NB4 (cell line): ENCODE results near the gene HTR1D.

Experiments
- DNase-seq: peaks from one replicate; pipeline ENCODE4 v3.0.0; 2010; ENCODE audit warnings: low read depth
- H3K4me3 ChIP-seq: one replicate; pipeline ENCODE4 v1.5.1; 2011; ENCODE audit warnings: mild to moderate bottlenecking, low read depth, low read length, moderate library complexity
- MAX ChIP-seq: IDR thresholded peaks from 2 replicates; pipeline ENCODE4 v1.6.1; 2011; ENCODE audit warnings: low read depth, low read length
- MYC ChIP-seq: IDR thresholded peaks from 2 replicates; pipeline ENCODE4 v1.6.1; 2011; ENCODE audit warnings: low read depth, low read length
- POLR2A ChIP-seq: IDR thresholded peaks from 2 replicates; pipeline ENCODE4 v1.6.1; 2011; ENCODE audit warnings: mild to moderate bottlenecking; ENCODE audit not compliant: insufficient read length; ENCODE audit errors: extremely low read depth
- TF ChIP-seq, protein P1 (sequence below): IDR thresholded peaks from one replicate; pipeline ENCODE4 v1.5.1; 2012; ENCODE audit warnings: low read depth, low read length

The HTR1D gene

DNA sequence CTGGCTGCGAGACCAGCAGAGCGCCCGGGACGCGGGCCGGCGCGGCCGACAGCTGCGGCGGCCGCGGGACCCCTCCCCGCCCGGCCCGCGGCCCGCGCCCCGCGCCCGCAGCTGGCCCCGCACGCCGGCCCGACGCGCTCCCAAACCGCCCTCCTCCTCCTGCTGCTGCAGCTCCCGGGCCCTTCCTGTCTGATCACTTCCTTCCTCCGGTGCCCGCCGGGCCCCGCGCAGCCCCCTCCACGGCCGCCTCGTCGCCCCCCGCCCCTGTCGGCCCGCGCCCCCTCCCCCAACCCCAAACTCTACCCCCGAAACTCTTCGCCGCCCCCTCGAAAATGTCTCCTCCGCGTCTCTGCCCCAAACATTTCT, 49.2 kb downstream of the HTR1D start:
- TF ChIP-seq POLR2A (no peak), MAX (no peak), MYC (no peak)
- TF ChIP-seq, protein P1, sequence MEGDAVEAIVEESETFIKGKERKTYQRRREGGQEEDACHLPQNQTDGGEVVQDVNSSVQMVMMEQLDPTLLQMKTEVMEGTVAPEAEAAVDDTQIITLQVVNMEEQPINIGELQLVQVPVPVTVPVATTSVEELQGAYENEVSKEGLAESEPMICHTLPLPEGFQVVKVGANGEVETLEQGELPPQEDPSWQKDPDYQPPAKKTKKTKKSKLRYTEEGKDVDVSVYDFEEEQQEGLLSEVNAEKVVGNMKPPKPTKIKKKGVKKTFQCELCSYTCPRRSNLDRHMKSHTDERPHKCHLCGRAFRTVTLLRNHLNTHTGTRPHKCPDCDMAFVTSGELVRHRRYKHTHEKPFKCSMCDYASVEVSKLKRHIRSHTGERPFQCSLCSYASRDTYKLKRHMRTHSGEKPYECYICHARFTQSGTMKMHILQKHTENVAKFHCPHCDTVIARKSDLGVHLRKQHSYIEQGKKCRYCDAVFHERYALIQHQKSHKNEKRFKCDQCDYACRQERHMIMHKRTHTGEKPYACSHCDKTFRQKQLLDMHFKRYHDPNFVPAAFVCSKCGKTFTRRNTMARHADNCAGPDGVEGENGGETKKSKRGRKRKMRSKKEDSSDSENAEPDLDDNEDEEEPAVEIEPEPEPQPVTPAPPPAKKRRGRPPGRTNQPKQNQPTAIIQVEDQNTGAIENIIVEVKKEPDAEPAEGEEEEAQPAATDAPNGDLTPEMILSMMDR, result no peak
- H3K4me3 ChIP-seq, result peak overlapping the region; percentile 84
- DNase-seq, result peak; percentile 59

- peak overlapping the region; percentile 83 for H3K4me3 ChIP-seq
- peak; percentile 75 for DNase-seq
- TF ChIP-seq MYC, result no peak; the same call in 1 of the 2 replicates
- TF ChIP-seq, protein P1, result no peak
- no peak for TF ChIP-seq MAX
- TF ChIP-seq POLR2A, result no peak
These were observed 49.8 kb downstream of the HTR1D start for GRCh38 chr1:23167353-23168078.

DNA sequence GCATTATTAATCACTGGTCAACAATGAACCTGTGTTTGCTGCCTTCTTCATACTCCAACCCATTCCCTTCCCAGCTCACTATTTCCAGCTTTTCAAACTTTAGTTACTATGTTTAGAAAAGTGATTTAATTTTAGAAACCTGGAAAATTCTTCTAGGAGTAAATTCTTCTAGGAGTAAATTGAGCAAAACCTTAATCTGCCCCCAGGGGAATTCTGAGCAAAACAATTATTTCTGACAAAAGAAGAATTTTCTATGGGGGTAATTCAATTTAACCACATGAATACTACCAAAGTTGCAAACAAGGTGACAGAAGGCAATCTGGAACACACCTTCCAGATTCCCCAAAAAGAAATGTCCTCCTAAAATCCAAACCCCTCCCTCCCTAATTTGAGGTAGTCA, 50.4 kb downstream of the HTR1D start:
- peak overlapping the region; percentile 83 for H3K4me3 ChIP-seq
- TF ChIP-seq MAX, result no peak
- no peak for TF ChIP-seq POLR2A
- TF ChIP-seq MYC, result no peak
- TF ChIP-seq, protein P1, result no peak
- no peak for DNase-seq

DNA sequence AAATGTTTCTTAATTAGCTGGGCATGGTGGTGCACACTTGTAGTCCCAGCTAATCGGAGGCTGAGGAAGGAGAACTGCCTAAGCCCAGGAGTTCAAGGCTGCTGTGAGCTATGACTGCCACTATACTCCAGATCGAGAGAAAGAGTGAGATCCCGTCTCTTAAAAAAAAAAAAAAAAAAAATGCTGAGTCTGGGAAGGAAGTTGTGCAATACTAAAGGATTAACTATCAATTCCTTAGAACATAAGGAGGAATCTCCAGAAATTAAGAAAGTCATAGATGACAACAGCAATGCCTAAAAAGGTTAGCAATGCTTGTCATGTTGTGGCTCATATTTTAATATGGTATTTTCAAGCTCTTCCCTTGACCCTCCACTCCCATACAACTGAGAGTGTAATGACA, 53.9 kb downstream of the HTR1D start:
- TF ChIP-seq MYC, result no peak
- no peak overlapping the region for H3K4me3 ChIP-seq
- no peak for DNase-seq

GRCh38 chr1:23159963-23160877, 57.1 kb downstream of the HTR1D start:
- H3K4me3 ChIP-seq, result no peak overlapping the region
- no peak for TF ChIP-seq POLR2A
- TF ChIP-seq MYC, result no peak
- no peak for TF ChIP-seq MAX
- TF ChIP-seq, protein P1, result no peak
- DNase-seq, result no peak

GRCh38 chr1:23156940-23157339, 60.4 kb downstream of the HTR1D start:
- H3K4me3 ChIP-seq, result no peak overlapping the region
- TF ChIP-seq MAX (no peak), MYC (no peak)
- no peak for DNase-seq
